GM06990 (cell line): ENCODE data around the gene HTR3C.

Experiments used
- DNase-seq: peaks from one replicate; pipeline ENCODE4 v3.0.0-alpha.2; 2011; ENCODE audit not compliant: insufficient read length; ENCODE audit errors: extremely low read depth
- H3K27me3 ChIP-seq: replicated peaks from 2 replicates; pipeline ENCODE4 v1.6.0; 2011; ENCODE audit warnings: low read length; ENCODE audit not compliant: control insufficient read depth, insufficient read depth
- H3K36me3 ChIP-seq: 2 replicates; pipeline ENCODE4 v1.5.1; 2011; ENCODE audit warnings: low read length; ENCODE audit not compliant: control insufficient read depth, insufficient read depth
- H3K4me3 ChIP-seq: replicated peaks from 2 replicates; pipeline ENCODE4 v1.5.1; 2011; ENCODE audit warnings: low read depth, mild to moderate bottlenecking, control low read depth, low read length
- CTCF ChIP-seq: IDR thresholded peaks from 2 replicates; pipeline ENCODE4 v1.5.1; 2011; ENCODE audit warnings: low read length, control low read depth, mild to moderate bottlenecking, inconsistent platforms; ENCODE audit not compliant: insufficient read depth, poor library complexity, severe bottlenecking

Gene HTR3C

GRCh38 chr3:184077881-184078280 is 25.0 kb downstream of the HTR3C start:
- TF ChIP-seq CTCF = no peak
- Histone ChIP-seq H3K36me3 (no peaks in the 10 kb centered on the region), H3K27me3 (no peaks in the 10 kb centered on the region), H3K4me3 (no peak overlapping the region)
- no peak for DNase-seq

GRCh38 chr3:184078851-184079250 is 26.0 kb downstream of the HTR3C start:
- H3K27me3 ChIP-seq = no peaks in the 10 kb centered on the region
- no peaks in the 10 kb centered on the region for H3K36me3 ChIP-seq
- DNase-seq = no peak
- H3K4me3 ChIP-seq = no peak overlapping the region
- no peak for TF ChIP-seq CTCF

- no peaks in the 10 kb centered on the region for H3K27me3 ChIP-seq
- TF ChIP-seq CTCF = no peak
- DNase-seq = no peak
- H3K36me3 ChIP-seq = no peaks in the 10 kb centered on the region
- no peak overlapping the region for H3K4me3 ChIP-seq
Measured at GRCh38 chr3:184081116-184081830, 28.4 kb downstream of the HTR3C start.

GRCh38 chr3:184082034-184082433 is 29.2 kb downstream of the HTR3C start:
- DNase-seq = no peak
- no peaks in the 10 kb centered on the region for H3K36me3 ChIP-seq
- TF ChIP-seq CTCF = no peak
- H3K27me3 ChIP-seq = no peaks in the 10 kb centered on the region
- H3K4me3 ChIP-seq = no peak overlapping the region

- no peak for TF ChIP-seq CTCF
- H3K4me3 ChIP-seq = no peak overlapping the region
- H3K27me3 ChIP-seq = no peaks in the 10 kb centered on the region
- no peak for DNase-seq
- H3K36me3 ChIP-seq = no peaks in the 10 kb centered on the region
Measured at GRCh38 chr3:184082465-184082864, 29.6 kb downstream of the HTR3C start.

- Histone ChIP-seq H3K4me3 (no peak overlapping the region), H3K36me3 (no peaks in the 10 kb centered on the region), H3K27me3 (no peaks in the 10 kb centered on the region)
- DNase-seq = no peak
- no peak for TF ChIP-seq CTCF
Measured at GRCh38 chr3:184085389-184085852, 32.6 kb downstream of the HTR3C start.
